ENCODE measurements around the gene BMPER. TPM values are rescaled to one million over a fixed set of nuclear protein-coding genes. Genes with fewer than 3 reads are reported as not detected.
A peak's percentile ranks its signal among the peaks of the same experiment; 100 is the strongest.

The BMPER gene
- total RNA-seq, 4 donors from 2014 or later = 0.27 to 0.53 (median 0.34) TPM

DNA sequence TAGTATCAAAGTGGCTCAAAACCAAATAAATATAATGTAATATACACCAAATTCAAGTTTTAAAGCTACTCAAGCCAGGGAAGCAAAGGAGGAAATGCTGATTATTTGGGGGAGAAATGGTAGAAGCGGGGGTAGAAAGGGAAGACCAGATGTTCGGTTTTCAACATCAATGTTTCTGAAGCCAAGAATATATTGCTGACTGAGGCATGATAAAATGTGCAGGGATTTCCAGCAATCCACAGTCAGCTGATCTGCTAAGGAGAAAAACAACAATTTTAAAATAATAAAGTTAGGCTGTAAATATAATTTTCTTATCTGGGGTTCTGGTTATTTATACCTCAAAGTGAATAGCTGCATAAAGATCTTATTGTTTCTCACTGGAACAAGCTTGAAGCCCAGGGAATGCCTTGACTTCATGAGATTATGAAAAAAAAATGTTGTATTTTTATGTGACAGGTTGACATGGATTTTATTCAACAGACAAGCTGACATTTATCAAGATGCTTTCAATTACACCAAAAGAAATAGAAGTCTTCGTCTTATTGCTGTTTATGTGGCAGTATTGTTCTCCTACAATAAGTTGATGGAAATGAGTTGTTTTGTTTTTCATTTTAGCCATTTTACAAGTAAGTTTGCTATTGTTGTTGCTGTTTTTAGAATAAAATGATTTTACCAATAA is 28.6 kb upstream of the BMPER start:
- intact Hi-C loops (cut with DNase I; ENCODE audit: low total_unique reads) = no loop called here
- DNase-seq (ENCODE audit: low spot score in 2 of 2) = no peak
- WGBS, 2 donors = 42 to 47% methylated on average over 3 of the region's 3 CpGs
- no peak overlapping the region for H3K4me3 ChIP-seq (ENCODE audit: low read depth, poor library complexity, severe bottlenecking)
- TF ChIP-seq, protein P1, sequence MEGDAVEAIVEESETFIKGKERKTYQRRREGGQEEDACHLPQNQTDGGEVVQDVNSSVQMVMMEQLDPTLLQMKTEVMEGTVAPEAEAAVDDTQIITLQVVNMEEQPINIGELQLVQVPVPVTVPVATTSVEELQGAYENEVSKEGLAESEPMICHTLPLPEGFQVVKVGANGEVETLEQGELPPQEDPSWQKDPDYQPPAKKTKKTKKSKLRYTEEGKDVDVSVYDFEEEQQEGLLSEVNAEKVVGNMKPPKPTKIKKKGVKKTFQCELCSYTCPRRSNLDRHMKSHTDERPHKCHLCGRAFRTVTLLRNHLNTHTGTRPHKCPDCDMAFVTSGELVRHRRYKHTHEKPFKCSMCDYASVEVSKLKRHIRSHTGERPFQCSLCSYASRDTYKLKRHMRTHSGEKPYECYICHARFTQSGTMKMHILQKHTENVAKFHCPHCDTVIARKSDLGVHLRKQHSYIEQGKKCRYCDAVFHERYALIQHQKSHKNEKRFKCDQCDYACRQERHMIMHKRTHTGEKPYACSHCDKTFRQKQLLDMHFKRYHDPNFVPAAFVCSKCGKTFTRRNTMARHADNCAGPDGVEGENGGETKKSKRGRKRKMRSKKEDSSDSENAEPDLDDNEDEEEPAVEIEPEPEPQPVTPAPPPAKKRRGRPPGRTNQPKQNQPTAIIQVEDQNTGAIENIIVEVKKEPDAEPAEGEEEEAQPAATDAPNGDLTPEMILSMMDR (IDR thresholded peaks at IDR 0.05) = no peak
- TF ChIP-seq POLR2A (IDR thresholded peaks at IDR 0.05) = no peak

DNA sequence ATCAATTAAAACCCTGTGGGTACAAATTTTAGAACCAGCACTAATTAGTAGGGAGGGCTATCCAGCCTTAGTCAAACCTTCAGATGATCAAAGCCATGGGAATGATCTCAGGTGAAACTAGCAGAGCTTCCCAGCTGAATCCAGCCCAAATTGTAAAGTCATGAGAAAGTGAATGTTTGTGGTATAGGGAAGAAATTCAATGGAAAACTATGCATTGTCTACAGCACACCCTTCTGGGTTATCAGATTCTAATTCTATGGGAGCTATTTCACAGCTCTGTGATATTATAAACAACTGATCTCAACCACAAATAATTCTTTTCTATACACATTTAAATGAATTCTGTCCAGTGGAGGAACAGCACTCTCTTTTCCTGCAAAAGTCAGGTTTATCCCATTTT is 24.6 kb upstream of the BMPER start:
- intact Hi-C loops (cut with DNase I; ENCODE audit: low total_unique reads) = no loop called here
- TF ChIP-seq, protein P1 (IDR thresholded peaks at IDR 0.05) = no peak
- TF ChIP-seq POLR2A (IDR thresholded peaks at IDR 0.05) = no peak

DNA sequence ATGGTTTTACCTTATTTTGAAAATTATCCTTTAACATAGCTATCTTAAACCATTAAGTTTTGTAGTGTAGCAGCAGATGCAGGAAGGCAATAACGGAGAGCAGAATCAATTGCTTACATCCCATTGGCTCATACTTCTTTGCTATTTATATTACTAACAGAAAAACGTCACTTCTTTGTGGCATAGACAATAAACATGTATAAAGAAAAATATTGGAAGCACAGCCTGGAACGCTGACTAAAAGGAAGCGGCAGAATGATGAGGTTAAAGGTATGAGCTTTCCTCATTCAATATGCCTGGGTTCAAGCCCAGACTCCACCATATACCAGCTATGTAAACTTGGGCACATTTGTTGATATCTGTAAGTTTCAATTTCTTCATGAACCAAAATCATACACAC is 24.0 kb upstream of the BMPER start:
- no peak overlapping the region for H3K4me3 ChIP-seq (ENCODE audit: low read depth, poor library complexity, severe bottlenecking)
- intact Hi-C loops (cut with DNase I; ENCODE audit: low total_unique reads) = no loop called here
- WGBS, 2 donors = 83 to 89% methylated on average over 4 of the region's 4 CpGs
- no peak for DNase-seq (ENCODE audit: low spot score in 2 of 2)
- TF ChIP-seq, protein P1 (IDR thresholded peaks at IDR 0.05) = no peak

More for the DNA sequence above, 24.6 kb upstream of the BMPER start:
- DNase-seq (ENCODE audit: low spot score in 2 of 2) = no peak
- H3K4me3 ChIP-seq (ENCODE audit: low read depth, poor library complexity, severe bottlenecking) = no peak overlapping the region

GRCh38 chr7:33882040-33882837 is 23.1 kb upstream of the BMPER start:
- 61 to 74% methylated on average over 7 of the region's 7 CpGs for WGBS, 2 donors
- no peak overlapping the region for H3K4me3 ChIP-seq (ENCODE audit: low read depth, poor library complexity, severe bottlenecking)
- TF ChIP-seq, protein P1 (IDR thresholded peaks at IDR 0.05) = no peak
- DNase-seq (ENCODE audit: low spot score in 2 of 2) = peak in 1 of 2 donors; percentile 40
- intact Hi-C loops (cut with DNase I; ENCODE audit: low total_unique reads) = no loop called here

- TF ChIP-seq, protein P1 (IDR thresholded peaks at IDR 0.05) = no peak
- TF ChIP-seq POLR2A (IDR thresholded peaks at IDR 0.05) = no peak
- 48 to 56% methylated on average over 3 of the region's 3 CpGs for WGBS, 2 donors
- H3K4me3 ChIP-seq (ENCODE audit: low read depth, poor library complexity, severe bottlenecking) = no peak overlapping the region
- DNase-seq (ENCODE audit: low spot score in 2 of 2) = no peak
- intact Hi-C loops (cut with DNase I; ENCODE audit: low total_unique reads) = no loop called here
Observed at GRCh38 chr7:33882950-33883670, 22.2 kb upstream of the BMPER start.

Data from lower leg skin (tissue), 4 donors.